ENCODE results near the gene PERM1. TPM values are rescaled to one million over a fixed set of nuclear protein-coding genes. Genes with fewer than 3 reads are reported as not detected.

PERM1 gene
- total and polyA plus RNA-seq, 2 of the 13 experiments (the other 11 are each of a cell fraction or from before 2014, with no cell fraction given) = 0.04 to 0.29 TPM

GRCh38 chr1:966135-966703 is 15.7 kb downstream of the PERM1 start, which contains the start of gene PLEKHN1 (continued):
- TF ChIP-seq, protein P1, sequence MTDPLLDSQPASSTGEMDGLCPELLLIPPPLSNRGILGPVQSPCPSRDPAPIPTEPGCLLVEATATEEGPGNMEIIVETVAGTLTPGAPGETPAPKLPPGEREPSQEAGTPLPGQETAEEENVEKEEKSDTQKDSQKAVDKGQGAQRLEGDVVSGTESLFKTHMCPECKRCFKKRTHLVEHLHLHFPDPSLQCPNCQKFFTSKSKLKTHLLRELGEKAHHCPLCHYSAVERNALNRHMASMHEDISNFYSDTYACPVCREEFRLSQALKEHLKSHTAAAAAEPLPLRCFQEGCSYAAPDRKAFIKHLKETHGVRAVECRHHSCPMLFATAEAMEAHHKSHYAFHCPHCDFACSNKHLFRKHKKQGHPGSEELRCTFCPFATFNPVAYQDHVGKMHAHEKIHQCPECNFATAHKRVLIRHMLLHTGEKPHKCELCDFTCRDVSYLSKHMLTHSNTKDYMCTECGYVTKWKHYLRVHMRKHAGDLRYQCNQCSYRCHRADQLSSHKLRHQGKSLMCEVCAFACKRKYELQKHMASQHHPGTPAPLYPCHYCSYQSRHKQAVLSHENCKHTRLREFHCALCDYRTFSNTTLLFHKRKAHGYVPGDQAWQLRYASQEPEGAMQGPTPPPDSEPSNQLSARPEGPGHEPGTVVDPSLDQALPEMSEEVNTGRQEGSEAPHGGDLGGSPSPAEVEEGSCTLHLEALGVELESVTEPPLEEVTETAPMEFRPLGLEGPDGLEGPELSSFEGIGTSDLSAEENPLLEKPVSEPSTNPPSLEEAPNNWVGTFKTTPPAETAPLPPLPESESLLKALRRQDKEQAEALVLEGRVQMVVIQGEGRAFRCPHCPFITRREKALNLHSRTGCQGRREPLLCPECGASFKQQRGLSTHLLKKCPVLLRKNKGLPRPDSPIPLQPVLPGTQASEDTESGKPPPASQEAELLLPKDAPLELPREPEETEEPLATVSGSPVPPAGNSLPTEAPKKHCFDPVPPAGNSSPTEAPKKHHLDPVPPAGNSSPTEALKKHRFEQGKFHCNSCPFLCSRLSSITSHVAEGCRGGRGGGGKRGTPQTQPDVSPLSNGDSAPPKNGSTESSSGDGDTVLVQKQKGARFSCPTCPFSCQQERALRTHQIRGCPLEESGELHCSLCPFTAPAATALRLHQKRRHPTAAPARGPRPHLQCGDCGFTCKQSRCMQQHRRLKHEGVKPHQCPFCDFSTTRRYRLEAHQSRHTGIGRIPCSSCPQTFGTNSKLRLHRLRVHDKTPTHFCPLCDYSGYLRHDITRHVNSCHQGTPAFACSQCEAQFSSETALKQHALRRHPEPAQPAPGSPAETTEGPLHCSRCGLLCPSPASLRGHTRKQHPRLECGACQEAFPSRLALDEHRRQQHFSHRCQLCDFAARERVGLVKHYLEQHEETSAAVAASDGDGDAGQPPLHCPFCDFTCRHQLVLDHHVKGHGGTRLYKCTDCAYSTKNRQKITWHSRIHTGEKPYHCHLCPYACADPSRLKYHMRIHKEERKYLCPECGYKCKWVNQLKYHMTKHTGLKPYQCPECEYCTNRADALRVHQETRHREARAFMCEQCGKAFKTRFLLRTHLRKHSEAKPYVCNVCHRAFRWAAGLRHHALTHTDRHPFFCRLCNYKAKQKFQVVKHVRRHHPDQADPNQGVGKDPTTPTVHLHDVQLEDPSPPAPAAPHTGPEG (CRISPR knock-in tag; IDR thresholded peaks at IDR 0.05) = 0 out of 2 replicates have a peak, but pooled peaks have one; percentile 2
- TF ChIP-seq MAFG (CRISPR knock-in tag; IDR thresholded peaks at IDR 0.05) = no peak
- TF ChIP-seq SNAI1 (CRISPR knock-in tag; IDR thresholded peaks at IDR 0.05; ENCODE audit: borderline replicate concordance) = no peak
- TF ChIP-seq ZNF713 (CRISPR knock-in tag; IDR thresholded peaks at IDR 0.05) = no peak
- TF ChIP-seq THAP9 (CRISPR knock-in tag; IDR thresholded peaks at IDR 0.05; ENCODE audit: borderline replicate concordance) = peak; percentile 63; the same call in 1 of the 2 replicates
- TF ChIP-seq RXRA (CRISPR knock-in tag; IDR thresholded peaks at IDR 0.05) = peak; percentile 42; the same call in 1 of the 2 replicates
- TF ChIP-seq ZNF547 (CRISPR knock-in tag; IDR thresholded peaks at IDR 0.05) = peak; percentile 35; the same call in 1 of the 2 replicates
- no peak for TF ChIP-seq AHR (CRISPR knock-in tag; IDR thresholded peaks at IDR 0.05)
- TF ChIP-seq MIXL1 (CRISPR knock-in tag; IDR thresholded peaks at IDR 0.05) = no peak
- TF ChIP-seq PAX8 (CRISPR knock-in tag; IDR thresholded peaks at IDR 0.05; ENCODE audit: borderline replicate concordance) = no peak
- no peak for TF ChIP-seq NR3C1 (CRISPR knock-in tag; IDR thresholded peaks at IDR 0.05)
- no peak for TF ChIP-seq ZKSCAN8 (CRISPR knock-in tag; IDR thresholded peaks at IDR 0.05; ENCODE audit: borderline replicate concordance)
- no peak for TF ChIP-seq SMAD3 (CRISPR knock-in tag; IDR thresholded peaks at IDR 0.05)
- TF ChIP-seq SNAPC4 (CRISPR knock-in tag; IDR thresholded peaks at IDR 0.05) = peak; percentile 34; the same call in 1 of the 2 replicates
- peak; percentile 63; the same call in 1 of the 2 replicates for TF ChIP-seq FOSL2 (CRISPR knock-in tag; IDR thresholded peaks at IDR 0.05)
- no peak for TF ChIP-seq HOXA3 (CRISPR knock-in tag; IDR thresholded peaks at IDR 0.05)
- no peak for TF ChIP-seq ZNF510 (CRISPR knock-in tag; IDR thresholded peaks at IDR 0.05; ENCODE audit: low read depth)
